Muscle of arm (tissue), 14 donors: Measurements from ENCODE around the gene BCL2L11. TPM values are rescaled to one million over a fixed set of nuclear protein-coding genes. Genes with fewer than 3 reads are reported as not detected.
"Not testable (repeated sequence)": the region's sequence is repeated elsewhere in the genome, so short reads cannot be mapped to it uniquely, and the experiment has no call there.

Experiments
- DNase-seq: peaks from one replicate; pipeline ENCODE4 v3.0.0-alpha.2; 2013
- long read RNA-seq, 11 donors: transcript quantifications; one replicate each; lab custom pipeline, GENCODE V29; 2026
- polyA plus RNA-seq, 12 donors: library from polyadenylated mRNA; unstranded; fragments of 120-200 nt; gene quantifications; one replicate each; pipeline ENCODE4 v1.2.1, GENCODE V29; 2013; ENCODE audit not compliant: insufficient read length in 12 of 12

BCL2L11 gene, protein sequence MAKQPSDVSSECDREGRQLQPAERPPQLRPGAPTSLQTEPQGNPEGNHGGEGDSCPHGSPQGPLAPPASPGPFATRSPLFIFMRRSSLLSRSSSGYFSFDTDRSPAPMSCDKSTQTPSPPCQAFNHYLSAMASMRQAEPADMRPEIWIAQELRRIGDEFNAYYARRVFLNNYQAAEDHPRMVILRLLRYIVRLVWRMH
- 10 to 100 TPM in 5 of 12 donors, 1 to 10 TPM in 6, not detected in 1; 7.5 to 61.4 (median 10.0) TPM for polyA plus RNA-seq
- long read RNA-seq, donor 1: 0 reads
- long read RNA-seq, donor 2: 0 reads
- long read RNA-seq, donor 3, full-length matches to known transcripts: 2 of 2 reads
- long read RNA-seq, donor 3, partial matches to known transcripts: 0 of 2 reads
- long read RNA-seq, donor 3, other reads (novel, unspliced or antisense): 0 of 2 reads
- long read RNA-seq, donor 4: 0 reads
- long read RNA-seq, donor 5, full-length matches to known transcripts: 2 of 2 reads
- long read RNA-seq, donor 5, partial matches to known transcripts: 0 of 2 reads
- long read RNA-seq, donor 5, other reads (novel, unspliced or antisense): 0 of 2 reads
- long read RNA-seq, donor 6: 0 reads
- long read RNA-seq, donor 7: 0 reads
- long read RNA-seq, donor 8: 0 reads
- long read RNA-seq, donor 9: 0 reads
- long read RNA-seq, donor 10: 0 reads
- long read RNA-seq, donor 11, full-length matches to known transcripts: 4 of 4 reads
- long read RNA-seq, donor 11, partial matches to known transcripts: 0 of 4 reads
- long read RNA-seq, donor 11, other reads (novel, unspliced or antisense): 0 of 4 reads

DNA sequence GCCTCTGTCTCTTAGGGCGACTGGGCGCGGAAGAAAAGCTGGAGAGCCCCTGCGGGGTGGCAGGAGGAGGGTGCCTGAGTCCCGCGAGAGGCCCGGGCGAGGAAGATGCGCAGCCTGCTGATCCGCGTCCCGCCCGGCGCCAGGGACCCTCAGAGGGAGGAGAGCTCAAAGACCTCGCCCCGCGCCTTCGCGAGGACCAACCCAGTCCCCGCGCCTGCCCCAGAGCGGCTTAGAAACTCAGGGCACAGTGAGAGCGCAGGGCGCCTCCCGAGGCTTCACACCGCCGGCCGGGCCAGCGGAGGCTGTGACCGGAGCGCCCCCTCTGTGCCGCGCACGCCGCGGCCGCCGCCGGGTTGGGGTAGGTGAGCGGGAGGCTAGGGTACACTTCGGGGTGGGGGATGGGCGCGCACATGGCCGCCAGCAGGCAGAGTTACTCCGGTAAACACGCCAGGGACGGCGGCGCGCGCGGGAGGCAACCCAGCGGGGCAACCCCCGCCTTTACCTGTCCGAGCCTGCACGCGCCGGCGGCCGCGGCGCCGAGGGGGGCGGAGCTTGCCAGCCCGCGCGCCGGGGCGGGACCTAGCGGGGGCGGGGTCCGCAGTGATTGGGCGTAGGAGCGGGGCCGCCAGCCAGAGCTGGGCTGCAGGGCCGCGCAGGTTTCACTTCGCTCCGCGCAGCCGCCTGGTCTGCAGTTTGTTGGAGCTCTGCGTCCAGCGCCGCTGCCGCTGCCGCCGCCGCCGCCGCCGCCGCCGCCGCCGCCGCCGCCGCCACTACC, at the start of gene BCL2L11:
Gene BCL2L11 (plus strand): TSS at position 662 of the 775 bp plus-strand sequence. CDS start 2,832 bp downstream, outside the sequence.
- peak; percentile 90 for DNase-seq

DNA sequence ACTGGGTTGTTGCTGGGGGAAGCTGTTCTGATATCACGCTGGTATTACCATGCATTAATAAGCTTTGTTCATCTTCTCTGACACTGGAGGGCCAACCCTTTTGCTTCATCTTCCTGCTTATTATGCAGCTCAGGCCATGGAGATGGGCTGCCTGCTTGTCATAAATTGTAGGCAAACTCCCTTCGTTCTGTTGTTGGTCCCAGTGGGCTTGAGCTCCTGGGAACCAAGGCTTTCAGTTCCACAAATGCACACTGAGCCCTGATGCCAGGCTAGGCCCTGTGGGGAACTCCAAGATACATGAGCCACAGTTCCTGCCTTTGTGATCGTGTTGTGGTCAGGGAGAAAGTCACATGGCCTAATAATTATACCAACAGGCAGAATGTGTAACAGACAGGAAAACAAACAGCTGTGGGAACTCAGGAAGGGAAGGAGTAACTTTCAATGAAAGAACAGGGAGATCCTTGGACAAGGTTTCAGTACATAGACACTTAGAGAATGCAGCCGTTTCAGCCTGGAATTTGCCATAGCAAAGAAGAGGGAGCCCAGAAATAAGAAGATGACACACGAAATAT, 49.0 kb upstream of the BCL2L11 start:
- no peak for DNase-seq

DNA sequence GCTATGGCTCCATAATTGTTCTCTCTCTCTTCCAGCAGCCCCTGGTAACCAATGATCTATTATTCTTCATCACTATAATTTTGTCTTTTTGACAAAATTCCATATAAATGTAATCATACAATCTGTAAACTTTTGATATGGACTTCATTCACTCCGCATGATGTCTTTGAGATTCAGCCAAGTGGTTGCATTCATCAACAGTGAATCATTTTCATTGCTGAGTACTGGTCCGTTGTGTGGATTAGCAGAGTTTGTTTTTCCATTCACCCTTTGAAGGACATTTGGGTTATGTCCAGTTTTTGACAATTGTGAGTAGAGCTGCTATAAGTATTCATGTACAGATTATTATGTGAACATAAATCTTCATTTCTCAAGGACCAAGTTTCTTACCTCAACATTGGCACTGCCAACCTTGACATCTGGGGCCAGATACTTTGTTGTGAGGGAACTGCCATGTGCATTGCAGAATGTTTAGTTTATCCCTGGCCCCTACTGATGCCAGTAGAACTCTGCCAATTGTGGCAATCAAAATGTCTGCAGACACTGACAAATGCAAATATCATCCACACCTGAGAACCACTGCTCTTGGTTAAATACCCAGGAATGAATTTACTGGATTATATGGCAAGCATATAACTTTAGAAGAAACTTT, 48.4 kb upstream of the BCL2L11 start:
- DNase-seq: no peak

DNA sequence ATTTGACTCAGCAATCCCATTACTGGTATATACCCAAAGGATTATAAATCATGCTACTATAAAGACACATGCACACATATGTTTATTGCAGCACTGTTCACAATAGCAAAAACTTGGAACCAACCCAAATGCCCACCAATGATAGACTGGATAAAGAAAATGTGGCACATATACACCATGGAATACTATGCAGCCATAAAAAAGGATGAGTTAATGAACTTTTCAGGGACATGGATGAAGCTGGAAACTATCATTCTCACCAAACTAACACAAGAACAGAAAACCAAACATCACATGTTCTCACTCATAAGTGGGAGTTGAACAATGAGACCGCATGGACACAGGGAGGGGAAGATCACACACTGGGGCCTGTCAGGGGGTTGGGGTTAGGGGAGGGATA, 38.1 kb upstream of the BCL2L11 start:
- DNase-seq: not testable (repeated sequence)

DNA sequence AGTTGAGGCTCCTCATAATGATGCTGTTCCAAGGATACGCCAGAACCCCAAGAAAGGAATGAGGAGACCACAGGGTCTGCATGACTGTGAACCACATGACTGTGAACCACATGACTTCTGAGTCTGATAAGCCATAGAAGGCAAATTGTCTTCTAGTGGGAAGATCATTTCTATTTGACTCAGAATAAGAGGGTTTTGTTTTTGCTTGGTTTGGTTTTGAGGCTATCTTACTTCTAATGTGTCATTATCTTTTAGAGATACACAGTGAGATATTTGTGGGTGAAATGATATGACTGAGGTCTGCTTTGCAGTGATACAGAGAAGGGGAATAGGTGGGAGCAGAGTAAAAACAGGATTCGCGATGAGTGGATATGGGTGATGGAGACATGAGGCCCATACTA, 28.9 kb upstream of the BCL2L11 start:
- no peak for DNase-seq

DNA sequence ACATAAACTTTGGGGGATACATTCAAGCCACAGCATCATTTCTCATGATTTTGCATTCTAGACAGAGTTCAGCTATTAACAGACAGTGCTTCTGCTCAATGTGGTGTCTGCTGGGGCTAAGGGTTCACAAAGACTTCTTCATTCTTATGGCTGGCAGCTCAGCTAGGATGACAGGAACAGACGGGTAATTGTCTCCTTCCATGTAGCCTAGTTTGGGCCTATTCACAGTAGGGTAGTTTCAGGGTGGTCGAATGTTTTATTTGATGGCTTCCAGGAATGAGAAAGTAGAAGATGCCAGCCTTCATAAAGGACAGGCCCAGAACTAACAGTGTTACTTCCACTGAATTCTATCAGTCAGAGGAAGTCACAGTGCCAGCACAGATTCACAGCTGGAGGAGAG, 26.0 kb upstream of the BCL2L11 start:
- no peak for DNase-seq

DNA sequence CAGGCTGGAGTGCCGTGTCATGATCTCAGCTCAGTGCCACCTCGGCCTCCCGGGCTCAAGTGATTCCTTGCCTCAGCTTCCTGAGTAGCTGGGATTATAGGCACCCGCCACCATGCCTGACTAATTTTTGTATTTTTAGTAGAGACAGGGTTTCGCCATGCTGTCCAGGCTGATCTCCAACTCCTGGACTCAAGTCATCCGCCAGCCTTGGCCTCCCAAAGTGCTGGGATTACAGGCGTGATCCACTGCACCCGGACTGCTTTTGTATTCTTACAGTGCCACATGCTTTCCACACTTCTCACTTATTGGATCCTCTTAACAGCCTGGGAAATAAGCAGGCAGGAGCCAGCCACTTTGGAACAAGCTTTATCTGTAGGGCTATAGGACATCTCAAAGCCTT, 25.3 kb upstream of the BCL2L11 start:
- DNase-seq: no peak

DNA sequence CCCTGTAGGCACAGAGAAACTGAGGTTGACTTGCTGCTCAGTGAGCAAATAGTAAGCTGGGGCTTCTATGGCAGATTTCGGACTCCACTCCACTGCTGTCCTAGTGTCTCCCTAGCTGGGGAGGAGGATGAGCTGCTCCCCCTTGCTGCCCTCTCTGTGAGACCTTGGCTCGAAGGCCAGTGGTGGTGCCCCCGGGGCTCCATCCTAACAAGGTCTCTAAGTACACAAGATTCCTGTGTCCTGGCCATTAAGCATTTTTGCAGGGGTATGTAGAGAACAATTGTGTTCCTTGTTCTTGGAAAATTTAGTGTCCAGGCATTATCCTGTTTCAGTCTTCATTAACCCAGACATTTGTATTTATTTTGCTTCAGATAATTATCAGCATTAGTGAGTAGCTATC, 21.3 kb upstream of the BCL2L11 start:
- no peak for DNase-seq

DNA sequence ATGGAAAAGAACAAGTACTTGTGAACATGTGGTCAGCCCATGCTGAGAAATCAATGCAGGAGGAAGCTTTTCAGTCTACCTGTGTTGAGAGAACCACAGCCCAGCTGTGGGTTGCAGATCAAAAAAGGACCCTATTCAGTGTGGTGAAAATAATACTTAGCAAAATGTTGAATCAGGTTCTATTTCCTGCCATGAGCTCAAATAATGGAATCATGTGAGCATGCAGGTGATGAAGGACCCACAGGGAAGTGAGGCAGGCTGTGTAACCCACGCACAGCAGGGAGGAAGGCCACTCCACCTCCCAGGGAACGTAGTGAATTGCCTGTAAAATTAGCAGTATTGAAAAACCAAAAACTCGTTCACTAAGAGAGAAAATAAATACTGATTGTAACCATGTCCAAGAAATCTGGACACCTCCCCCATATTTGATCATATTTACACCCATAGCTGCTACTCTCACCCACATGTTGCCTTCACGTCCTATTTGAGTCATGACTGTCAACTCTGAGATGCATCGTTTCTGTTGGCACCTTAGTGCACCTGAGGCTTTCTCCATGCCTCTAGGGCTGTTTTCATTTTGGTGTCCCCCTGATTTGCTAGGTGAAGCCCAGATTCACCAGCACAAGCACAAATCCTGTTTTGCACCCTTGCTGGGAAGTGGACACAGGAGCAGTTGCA, 20.5 kb upstream of the BCL2L11 start:
- DNase-seq: no peak

DNA sequence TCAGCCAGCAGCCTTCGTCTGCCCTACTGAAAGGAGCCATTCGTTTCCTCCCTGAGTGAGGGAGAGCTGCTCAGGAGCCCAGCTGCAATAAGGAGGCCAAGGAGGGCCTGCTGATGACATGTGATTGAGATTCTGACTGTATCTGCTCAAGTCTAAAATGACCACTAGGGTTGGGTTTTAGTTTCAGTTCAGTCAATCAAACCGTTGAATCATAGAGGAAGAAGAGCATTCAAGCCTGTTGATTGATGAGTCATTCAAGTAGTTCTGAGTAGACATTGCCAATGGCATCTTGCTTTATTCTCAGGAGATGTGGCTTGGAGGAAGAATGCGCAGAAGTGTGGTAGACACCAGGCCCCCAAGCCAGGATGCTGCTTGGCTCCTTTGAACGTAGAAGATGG, 19.9 kb upstream of the BCL2L11 start:
- no peak for DNase-seq

DNA sequence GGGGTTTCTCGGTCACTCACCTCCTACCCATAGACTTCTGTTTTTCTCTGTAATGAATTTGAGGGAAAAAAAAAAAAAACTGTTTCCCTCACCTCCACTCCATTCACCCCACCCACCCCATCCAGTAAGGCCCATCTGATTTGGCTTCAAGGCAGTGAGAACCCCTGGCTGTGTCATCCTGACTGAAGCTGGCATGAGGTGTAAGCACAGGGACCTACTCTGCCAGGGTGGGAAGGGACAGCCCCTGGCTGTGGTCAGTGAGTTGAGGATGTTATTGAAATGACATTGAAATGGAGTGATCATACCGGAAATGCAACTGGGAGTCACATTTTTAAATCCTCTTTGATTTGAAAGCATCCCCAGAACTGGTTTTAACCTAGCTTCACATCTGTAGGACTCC, 19.1 kb upstream of the BCL2L11 start:
- DNase-seq: no peak

DNA sequence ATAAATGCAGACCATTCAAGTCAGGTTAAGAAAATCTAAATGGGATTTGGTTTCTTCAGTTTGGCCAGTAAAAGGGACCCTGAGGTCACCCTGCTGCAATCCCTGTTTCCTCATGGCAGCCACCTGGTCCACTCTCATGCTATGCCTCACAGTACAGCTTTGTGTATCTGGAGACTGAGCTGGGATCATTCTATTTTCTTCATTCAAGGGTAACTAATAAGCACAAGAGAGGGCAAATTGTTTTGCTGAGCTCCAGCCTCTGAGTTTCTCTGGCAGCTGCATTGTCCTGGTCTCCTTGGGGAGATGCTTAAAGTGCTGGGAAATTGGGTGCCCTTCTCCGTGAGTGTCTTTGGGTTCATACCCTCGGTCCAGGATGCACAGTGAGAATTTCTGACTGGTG, 18.5 kb upstream of the BCL2L11 start:
- DNase-seq: no peak

DNA sequence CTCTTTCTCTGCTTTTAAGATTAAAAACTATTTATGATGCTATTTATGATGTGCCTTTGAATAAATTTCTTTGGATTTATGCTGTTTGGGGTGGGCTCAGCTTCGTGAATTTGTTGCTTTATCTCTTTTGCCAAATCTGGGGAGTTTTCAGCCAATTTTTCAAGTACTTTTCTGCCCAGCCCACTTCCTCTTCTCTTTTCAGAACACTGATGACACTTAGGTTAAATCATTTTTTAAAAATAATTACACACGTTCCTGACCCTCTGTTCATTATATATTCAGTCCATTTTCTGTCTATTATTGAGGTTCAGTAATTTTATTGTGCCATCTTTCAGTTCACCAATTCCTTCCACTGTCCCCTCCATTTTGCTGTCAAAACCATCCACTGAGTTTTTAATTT, 14.8 kb upstream of the BCL2L11 start:
- DNase-seq: no peak

DNA sequence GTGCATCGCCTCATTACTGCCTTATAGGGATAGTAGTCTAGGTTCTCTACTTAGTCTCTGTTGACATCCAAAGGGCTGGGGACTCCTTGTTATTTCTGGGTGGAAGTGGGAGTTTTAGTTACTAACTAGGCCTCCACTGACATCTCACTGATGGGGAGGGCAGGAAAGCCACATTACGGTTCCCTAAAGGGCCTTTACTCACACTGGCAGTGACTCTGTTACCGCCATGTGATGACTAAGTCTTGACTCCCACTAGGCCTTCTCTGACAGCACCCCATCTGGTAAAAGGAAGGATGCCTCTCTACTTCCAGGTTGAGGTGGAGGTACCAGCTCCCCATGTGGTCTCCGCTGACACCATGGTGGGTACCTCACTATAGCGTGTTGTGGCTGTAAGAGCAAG, 14.0 kb upstream of the BCL2L11 start:
- DNase-seq: no peak

DNA sequence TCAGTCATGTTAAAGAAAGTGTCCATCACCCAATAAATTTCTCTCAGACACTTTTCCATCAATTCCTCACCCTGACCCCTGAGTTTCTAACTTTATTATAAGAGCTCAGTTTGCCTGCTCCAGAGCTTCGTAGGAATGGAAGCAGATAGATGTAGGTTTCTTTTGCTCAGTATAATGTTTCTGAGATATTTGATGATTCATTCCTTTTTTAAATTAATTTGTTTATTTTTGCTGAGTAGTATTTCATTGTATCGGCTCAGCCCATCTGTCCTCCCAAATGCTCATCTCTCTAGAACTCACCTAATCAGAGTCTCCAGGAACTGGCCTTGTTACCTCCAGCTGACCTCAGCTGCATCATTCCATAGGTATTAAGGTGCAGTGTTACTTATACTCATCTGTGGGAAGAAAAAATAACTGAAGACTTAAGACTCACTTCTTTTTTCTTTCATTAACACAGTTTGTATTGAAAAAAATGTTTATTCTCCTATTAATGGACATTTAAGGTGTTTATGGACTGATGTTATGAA, 11.9 kb upstream of the BCL2L11 start:
- DNase-seq: no peak

DNA sequence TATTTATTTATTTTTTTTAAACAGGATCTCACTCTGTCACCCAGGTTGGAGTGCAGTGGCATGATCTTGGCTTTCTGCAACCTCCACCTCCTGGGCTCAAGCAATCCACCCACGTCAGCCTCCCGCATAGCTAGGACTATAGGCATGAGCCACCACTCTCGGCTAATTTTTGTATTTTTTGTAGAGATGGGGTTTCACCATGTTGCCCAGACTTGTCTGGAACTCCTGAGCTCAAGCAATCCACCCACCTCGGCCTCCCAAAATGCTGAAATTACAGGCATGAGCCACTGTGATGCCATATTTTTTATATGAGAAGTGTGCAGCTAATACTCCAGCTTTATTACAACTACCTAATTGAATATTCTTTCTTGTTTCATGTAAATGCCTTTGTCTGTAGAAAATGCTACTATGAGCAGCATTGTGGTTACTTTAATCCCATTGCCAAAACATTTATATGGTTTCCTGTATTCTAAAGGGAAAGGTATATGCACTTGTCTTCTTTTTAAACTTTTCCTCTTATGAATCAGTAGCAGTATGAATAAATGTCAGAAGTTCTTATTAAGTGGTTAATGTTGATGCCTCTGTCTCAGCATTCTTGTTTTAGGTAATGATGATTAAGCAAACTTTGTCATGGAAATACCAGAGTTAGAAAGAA, 9.5 kb upstream of the BCL2L11 start:
- DNase-seq: no peak

DNA sequence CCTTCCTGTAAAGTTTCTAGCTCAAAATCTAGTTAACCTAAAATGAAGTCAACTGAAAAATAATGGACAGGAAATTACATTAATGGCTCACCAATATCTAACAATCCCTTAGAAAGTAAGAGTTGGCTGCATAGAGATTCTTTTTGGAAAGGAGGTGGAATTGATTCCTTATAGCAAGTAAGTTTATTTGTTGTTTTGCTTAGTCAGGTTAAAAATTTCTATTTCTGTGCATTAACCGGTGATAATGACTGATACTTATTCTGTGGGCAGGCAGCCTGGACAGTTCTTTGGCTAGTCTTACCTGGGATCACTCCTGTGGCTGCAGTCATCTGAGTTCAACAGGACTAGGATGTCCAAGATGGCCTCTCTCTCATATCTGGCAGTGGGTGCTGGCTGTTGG, 6.9 kb upstream of the BCL2L11 start:
- no peak for DNase-seq

DNA sequence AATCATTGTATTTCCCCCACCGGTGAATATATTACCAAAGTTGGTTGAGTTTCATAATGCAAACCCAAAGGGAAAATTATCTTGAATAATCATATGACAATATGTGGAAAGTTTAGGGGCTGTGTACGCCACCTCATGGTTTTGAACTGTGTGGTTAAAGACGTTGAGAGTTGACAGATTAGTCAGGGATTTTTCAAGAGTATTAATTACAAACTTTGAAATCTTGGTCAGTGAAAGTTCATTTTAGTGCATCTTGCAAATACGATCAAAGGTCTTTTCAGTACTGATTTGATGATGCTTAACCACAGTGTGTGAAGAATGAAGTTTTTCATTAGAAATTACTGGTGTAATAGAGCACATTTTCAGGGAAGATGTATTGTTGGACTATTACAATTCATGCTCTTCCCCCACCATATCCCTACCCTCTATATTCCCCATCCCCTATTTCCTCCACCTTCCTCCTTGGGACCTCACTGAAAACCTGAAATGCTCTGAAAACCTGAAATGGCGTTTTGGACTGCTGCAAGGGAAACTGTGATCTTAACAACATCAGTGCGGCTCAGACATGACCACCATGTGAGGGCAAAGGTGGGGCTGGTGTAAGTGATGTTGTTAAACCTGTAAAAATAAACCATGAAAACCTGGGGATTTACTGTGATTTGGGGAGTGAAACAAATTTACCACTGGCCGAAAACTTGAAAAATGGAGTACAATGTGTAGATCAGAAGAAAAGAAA, 4.5 kb upstream of the BCL2L11 start:
- DNase-seq: no peak
